NCI-H2196 (cell line): Measurements from ENCODE around the gene GPR156.

Experiments used
- DNase-seq: peaks from one replicate; lab custom pipeline; 2025; ENCODE audit not compliant: unreplicated experiment; lab: John Stamatoyannopoulos, UW

Gene GPR156

GRCh38 chr3:120198305-120198878, 86.6 kb downstream of the GPR156 start:
- peak; percentile 28 for DNase-seq

GRCh38 chr3:120196812-120197211, 88.2 kb downstream of the GPR156 start:
- DNase-seq: no peak

- no peak for DNase-seq
Measured at GRCh38 chr3:120196333-120196732, 88.7 kb downstream of the GPR156 start.

- no peak for DNase-seq
Measured at GRCh38 chr3:120193554-120193953, 91.5 kb downstream of the GPR156 start.

GRCh38 chr3:120192579-120192978, 92.4 kb downstream of the GPR156 start:
- no peak for DNase-seq

GRCh38 chr3:120192159-120192558, 92.9 kb downstream of the GPR156 start:
- no peak for DNase-seq

- DNase-seq: peak; percentile 68
Measured at GRCh38 chr3:120182613-120183511, 102.2 kb downstream of the GPR156 start.

- peak; percentile 67 for DNase-seq
Measured at GRCh38 chr3:120181632-120182031, 103.4 kb downstream of the GPR156 start.

GRCh38 chr3:120180731-120181412, 104.2 kb downstream of the GPR156 start:
- no peak for DNase-seq

- DNase-seq: peak; percentile 31
Measured at GRCh38 chr3:120177707-120178306, 107.2 kb downstream of the GPR156 start.

- peak; percentile 92 for DNase-seq
Measured at GRCh38 chr3:120177151-120177550, 107.9 kb downstream of the GPR156 start.

- DNase-seq: no peak
Measured at GRCh38 chr3:120174811-120175539, 110.0 kb downstream of the GPR156 start.

GRCh38 chr3:120173056-120173675, 111.9 kb downstream of the GPR156 start:
- peak; percentile 16 for DNase-seq

GRCh38 chr3:120172070-120172469, 113.0 kb downstream of the GPR156 start:
- DNase-seq: peak; percentile 17

GRCh38 chr3:120171134-120171873, 113.7 kb downstream of the GPR156 start:
- peak; percentile 72 for DNase-seq

- peak; percentile 66 for DNase-seq
Measured at GRCh38 chr3:120170223-120170622, 114.8 kb downstream of the GPR156 start.

- DNase-seq: no peak
Measured at GRCh38 chr3:120169407-120169806, 115.6 kb downstream of the GPR156 start.

- DNase-seq: no peak
Measured at GRCh38 chr3:120168611-120169010, 116.4 kb downstream of the GPR156 start.

GRCh38 chr3:120168038-120168437, 117.0 kb downstream of the GPR156 start:
- no peak for DNase-seq

GRCh38 chr3:120167488-120167887, 117.5 kb downstream of the GPR156 start:
- DNase-seq: no peak
